Neural cell (in vitro differentiated cells): ENCODE measurements around the gene PDS5A.

Experiments used
- EZH2 ChIP-seq: fragments of 200-600, 300-800 bp; shearing (Covaris generic), sonication (generic); IDR thresholded peaks from 2 replicates; pipeline ENCODE4 v1.6.1; 2014; ENCODE audit warnings: antibody characterized with exemption, low read length, borderline replicate concordance, mild to moderate bottlenecking; ENCODE audit not compliant: insufficient read depth, poor library complexity, severe bottlenecking
- TAF1 ChIP-seq: IDR thresholded peaks from 2 replicates; pipeline ENCODE4 v1.6.1; 2012; ENCODE audit warnings: low read depth

GRCh38 chr4:40000711-40001110 lies 23.0 kb upstream of the PDS5A start:
- TF ChIP-seq EZH2 (no peak), TAF1 (no peak)
